HK-2 (cell line): Measurements from ENCODE around the gene TJP2.

Experiments used
- DNase-seq: peaks from one replicate; pipeline ENCODE4 v3.0.0-alpha.2; 2018; ENCODE audit not compliant: unreplicated experiment

Gene TJP2

DNA sequence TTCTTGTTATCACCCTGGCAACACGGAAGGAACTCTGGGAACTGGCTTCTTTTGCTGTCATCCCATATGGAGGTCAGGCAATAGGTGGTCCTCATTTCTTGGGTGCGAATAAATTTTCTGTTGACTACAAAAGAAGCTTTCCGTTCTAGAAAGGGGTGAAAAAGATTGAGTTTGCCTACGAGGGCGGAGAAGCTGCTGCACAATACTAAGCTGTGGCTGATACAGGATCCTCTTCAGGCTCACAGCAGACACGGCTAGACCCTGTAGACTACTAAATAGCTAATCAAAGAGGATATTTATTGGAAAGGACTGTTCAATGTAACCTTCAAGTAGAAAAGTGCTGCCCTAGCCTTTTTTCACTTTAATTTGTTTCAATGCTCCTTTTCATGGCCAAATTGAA, 58.1 kb downstream of the TJP2 start:
- no peak for DNase-seq

DNA sequence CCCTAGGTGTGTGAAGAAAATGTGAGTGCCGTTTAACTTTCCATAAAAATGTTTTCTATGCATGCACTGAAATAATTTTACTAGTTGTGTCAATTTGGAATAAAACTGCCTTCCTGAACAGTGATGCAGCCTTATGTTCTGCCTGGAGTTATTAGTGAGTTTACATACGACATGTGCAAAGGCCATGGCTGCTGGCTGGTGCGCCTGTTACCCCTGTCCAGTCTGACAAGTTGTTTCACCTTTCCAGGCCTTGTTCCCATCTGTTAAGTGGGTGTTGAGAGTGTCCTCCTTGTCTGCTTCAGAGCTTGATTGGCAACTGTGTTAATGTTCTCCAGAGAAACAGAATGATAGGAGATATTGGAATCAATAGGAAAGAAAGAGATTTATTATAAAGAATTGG, 60.6 kb downstream of the TJP2 start:
- no peak for DNase-seq

DNA sequence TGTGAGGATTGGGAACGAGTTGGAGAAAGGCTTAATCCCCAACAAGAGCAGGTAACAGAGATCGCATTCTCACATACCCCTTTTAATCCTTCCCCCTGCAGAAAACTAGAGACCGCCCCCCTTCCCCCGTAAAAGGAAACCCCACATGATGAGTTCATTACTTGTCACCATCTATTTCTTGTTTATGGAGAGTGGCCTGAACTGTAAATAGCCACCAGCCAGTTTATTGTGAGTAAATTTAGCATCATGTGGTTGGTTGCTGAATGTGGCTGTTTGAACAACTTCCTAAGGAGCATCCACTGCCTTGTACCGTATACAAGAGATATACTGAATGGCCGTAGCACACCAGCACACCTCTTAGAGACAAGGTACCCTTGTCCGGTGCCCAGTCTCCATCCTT, 62.1 kb downstream of the TJP2 start:
- DNase-seq, result no peak

DNA sequence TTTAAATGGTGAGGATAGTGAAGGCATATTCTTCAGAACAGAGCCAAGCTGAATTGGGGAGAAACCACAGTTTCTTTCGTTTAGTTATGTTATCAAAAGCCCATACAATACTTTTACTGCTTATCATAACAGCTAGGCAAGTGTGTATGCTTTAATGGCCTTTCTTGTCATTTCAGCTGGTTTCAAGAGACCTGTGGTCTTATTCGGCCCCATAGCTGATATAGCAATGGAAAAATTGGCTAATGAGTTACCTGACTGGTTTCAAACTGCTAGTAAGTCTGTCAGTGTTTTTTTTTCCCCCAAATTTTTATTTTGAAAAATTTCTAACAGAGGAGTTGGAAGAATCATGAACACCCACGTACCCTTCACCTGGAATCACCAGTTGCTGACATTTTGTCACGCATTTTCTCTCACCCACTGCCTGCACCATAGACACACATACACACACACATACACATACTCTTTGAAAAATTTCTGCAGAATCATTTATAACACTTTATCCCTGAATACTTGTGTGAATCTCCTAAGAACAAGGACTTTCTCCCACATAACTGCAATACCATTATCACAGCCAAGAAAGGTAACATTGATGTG, 63.7 kb downstream of the TJP2 start:
- DNase-seq, result no peak

DNA sequence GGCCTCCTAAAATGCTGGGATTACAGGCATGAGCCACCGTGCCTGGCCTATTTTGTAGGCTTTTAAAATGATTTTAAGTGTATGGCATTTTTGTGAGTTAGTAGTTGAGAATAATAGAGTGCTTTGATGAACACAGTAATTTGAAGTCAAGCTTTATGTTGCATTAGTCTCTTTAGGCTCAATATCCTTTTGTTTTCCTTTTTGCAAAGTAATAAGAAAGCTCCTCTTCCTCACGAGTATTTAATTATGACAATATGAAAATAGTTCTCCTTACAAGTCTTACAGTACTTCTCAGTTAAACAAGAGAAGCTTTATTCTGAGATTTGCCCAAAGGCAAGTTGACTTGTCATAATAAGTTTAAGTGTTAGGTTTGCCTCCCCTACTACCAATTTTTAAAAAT, 69.0 kb downstream of the TJP2 start:
- DNase-seq, result no peak

DNA sequence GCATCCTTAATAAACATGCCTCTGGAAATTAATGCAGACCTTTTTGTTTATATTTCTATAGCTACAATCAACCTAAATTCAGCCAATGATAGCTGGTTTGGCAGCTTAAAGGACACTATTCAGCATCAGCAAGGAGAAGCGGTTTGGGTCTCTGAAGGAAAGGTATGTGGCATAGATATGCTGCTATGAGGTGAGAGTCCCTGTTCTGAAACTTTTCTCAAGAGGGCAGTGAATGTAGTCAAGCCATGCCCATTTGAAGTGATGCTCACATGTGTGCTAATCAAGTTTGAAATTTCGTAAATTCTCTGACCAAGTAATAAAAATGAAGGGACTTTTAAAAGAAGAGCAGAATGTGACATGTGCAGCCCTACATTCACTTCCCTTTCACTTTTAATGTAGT, 72.6 kb downstream of the TJP2 start:
- DNase-seq, result no peak

DNA sequence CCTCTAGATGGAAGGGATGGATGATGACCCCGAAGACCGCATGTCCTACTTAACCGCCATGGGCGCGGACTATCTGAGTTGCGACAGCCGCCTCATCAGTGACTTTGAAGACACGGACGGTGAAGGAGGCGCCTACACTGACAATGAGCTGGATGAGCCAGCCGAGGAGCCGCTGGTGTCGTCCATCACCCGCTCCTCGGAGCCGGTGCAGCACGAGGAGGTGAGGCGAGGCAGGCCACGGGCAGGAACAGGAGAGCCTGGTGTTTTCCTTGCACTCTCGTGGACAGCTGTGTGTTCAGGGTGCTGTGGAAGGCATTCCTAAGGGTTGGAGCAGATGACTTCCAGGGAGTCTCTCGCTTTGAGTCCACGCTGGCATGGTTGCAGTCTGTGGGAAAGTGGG, 73.9 kb downstream of the TJP2 start:
- DNase-seq, result no peak

DNA sequence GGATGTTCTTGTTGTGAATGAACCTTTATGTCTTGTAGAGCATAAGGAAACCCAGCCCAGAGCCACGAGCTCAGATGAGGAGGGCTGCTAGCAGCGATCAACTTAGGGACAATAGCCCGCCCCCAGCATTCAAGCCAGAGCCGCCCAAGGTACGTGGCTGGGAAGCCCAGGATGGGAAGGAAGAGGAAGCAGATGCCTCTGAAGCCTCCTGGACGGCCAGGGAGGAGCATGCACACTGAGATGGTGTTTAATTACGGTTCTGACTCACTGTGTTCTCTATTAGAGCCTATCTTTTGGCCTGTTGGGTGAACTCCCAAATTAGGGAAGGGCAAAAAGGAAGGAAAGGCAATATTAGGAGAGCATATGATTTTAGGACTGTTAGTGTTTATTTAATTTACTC, 75.3 kb downstream of the TJP2 start:
- no peak for DNase-seq

DNA sequence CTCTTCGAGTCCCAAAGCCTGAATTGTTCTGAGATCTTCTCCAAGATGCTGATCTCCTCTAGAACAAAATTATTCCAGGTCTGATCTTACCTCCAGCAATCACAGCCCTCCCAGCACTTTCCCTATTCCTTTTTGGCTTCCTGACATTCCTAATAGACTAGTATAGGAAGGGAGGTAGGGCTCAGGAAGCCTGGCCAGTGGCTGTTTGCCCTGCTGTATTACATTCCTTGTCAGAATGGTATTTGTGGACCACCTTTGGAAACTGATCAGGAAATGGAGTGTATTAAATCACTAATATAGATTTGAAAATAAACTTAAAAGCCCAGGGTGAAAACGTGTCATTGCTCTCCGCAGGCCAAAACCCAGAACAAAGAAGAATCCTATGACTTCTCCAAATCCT, 76.6 kb downstream of the TJP2 start:
- no peak for DNase-seq

DNA sequence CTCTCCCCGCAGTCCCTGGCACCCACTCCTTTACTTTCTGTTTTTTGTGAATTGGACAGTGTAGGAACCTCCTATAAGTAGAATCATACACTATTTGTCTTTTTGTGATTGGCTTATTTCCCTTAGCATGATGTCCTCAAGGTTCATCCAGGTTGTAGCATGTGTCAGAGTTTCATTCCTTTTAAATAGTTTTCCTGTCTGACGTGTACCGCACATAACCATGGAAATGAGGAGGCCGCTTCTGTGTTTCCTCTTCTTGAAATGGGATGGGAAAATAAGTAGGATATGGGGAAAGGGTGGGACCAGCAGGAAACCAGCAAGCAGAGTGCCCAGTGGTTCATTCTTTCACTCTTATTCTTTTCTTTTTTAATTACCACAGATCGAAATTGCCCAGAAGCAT, 78.4 kb downstream of the TJP2 start:
- no peak for DNase-seq

DNA sequence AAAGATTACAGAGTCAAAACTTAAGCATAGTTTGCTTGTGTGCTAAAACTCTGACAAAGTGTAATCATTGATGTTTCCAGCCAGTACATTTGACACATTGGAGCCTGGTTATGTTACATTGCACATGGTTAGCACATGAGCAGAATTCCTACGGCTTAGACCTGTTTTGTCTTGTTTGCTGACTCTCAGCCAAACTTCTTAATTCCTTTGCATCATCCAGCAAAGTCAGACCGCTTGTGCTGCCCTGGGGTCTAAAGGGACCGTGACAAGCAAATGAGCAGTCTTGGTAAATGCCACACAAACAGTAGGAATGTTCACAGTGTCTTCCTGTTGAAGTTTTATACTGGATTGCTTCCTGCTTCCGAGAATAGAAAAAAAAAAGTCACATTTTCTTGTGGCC, 79.0 kb downstream of the TJP2 start:
- no peak for DNase-seq

DNA sequence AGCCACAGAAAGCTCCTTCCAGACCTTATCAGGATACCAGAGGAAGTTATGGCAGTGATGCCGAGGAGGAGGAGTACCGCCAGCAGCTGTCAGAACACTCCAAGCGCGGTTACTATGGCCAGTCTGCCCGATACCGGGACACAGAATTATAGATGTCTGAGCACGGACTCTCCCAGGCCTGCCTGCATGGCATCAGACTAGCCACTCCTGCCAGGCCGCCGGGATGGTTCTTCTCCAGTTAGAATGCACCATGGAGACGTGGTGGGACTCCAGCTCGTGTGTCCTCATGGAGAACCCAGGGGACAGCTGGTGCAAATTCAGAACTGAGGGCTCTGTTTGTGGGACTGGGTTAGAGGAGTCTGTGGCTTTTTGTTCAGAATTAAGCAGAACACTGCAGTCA, 80.1 kb downstream of the TJP2 start:
- no peak for DNase-seq

DNA sequence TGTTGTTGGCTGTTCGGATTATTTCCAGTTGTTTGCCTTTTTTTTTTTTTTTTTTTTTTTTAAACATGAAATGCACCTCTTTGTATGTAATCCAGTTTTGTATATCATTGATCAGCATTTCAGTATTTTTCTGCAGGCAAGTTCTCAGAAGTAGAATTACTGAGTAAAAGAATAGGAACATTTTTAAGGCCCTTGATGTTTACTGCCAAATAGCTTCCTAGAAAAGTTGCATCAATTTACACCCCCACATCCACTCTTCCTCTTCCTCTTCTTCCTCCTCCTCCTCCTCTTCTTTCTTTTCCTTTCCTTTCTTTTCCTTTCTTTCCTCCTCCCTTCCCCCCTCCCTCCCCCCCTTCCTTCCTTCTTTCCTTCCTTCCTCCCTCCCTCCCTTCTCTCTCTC, 81.5 kb downstream of the TJP2 start:
- no peak for DNase-seq

DNA sequence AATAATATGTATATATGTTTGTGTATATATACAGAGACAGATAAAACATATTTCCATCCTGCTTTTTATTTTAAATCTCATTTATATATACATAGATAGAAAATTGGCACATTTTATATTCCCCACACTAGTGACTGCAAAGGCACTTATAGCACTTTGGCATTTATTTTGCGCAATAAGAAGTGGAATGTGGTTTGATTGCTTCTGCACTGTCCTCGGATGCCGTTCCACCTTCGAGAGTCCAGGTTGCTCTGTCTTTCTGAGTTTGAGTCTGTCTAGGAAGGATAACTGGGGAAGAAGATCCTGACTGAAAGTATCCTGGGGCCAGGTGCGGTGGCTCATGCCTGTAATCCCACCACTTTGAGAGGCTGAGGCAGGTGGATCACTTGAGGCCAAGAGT, 84.5 kb downstream of the TJP2 start:
- DNase-seq, result no peak

DNA sequence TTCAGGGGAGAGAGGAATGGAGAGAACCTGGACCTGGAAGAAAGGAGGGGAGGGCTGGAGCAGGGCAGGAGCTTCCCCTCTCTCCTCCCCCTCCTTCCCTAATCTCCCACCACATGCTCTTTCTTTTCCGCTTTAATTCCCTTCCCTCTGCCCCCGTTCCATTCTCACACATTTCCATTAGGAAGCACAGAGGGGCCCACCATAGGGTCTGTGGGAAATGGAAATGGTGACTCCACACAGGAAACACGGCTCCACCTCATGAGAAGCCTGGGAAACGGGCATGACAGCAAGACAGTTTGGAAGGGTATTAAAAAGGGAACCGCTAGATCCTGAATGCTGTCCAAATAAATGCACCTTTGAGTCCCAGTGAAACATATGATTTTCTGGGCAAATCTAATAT, 86.1 kb downstream of the TJP2 start:
- no peak for DNase-seq

DNA sequence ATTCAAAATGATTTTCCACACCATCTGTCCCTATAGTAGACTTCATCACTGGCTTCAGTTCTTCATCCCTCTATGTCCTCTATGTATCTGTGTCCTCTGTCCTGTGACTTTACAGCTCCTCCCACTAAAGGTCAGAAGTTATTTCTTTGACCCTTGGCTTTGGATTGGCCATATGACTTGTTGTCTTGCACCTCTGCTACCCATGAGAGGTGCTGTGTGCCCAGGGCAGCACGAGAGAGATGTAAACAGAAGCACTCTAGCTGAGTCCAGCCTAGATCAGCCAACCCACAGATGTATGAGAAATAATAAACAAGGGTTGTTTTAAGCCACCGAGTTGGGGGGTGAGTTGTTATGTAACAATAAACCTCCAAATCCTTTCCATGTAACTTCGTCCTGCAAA, 87.6 kb downstream of the TJP2 start:
- DNase-seq, result no peak

DNA sequence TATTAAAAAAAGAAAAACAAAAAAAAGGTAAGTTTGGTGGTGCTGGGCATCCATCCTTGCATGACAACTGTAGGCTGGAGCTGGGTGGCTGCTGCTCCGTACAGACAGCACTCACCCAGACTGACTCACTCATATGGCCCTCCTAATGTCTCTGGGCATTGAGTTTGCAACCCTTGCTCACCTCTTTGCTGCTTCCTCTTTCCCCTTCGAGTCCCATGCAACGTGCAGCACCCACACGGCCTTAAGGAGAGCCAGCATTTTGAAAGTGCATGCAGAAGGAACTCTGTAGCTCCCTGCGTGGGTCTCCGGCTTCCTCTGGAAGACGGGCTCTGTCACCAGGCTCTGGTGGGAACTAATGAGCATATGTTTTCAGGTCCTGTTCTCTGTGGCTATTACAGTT, 90.4 kb downstream of the TJP2 start:
- DNase-seq, result no peak

DNA sequence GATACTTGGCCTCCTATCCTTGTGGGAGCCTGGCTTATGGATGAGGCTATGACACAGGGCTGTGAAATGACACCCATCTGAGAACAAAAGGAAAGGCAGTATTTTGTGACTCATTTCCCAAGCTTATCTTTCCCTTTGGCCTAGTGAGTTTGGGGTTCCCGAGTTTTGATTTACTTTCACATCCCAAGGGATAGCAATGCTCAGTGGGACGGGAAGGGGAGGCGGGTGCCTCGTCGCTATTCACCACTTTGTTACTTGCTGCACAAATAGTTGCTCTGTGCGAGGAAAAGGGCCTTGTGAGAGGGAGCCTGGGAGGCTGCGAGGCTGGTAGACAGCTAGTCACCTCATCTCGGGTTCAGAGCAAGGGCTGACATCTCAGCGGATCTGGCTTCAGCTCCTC, 91.8 kb downstream of the TJP2 start:
- DNase-seq, result no peak

DNA sequence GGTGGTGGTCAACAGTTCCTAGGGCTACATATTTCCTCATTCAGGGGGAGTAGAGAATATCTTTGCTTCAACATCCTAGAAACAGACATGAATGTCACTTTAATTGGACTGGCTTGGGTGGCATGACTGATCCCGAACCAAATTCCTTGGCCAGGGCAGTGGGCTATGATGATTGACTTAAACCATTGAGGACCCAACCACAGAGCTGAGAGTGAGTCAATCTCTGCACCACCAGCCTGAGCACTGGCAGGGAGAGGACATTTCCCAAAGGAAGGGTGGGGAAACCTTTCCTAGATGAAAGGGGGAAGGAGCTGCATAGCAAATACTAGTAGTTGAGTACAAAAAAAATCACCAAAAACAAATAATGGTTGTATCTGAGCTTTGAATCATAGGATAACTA, 98.1 kb downstream of the TJP2 start:
- DNase-seq, result no peak

DNA sequence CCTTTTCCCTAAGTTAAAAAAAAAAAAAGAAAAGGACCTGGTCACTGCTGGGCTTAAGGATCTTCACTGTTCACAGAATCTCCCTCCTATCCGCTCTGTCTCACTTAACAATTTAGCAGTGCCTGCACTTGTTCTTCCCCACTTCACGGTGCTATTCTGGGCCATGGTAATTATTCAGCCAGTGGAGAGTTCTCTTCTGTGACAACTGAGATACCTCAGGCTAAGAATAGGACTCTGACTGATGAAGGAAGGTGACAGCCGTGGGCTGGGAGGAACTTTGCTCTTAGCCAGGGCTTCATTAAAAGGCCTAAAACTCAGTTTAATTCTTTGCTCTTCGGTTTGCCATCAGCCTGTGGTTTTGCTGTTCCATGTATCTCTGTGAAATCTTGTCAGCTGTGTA, 99.1 kb downstream of the TJP2 start:
- DNase-seq, result no peak

DNA sequence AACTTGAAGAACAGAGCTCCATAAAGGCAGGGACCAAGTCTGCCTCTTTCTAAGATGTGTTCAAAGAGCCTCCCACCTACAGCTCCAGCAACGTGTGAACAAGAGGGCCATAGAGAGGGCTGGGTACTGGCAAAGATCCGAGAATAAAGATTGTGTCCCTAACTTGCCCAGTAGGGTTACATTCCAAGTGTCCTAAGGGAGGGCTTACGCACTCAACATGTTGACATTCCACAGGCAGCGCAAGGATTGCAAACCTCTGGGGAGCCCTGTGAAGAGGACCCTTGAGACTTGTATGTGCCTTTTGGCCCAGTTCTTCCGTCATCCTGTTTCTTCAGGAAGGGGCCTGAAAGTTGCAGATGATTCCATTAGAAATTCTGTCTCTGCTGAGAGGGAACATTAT, 102.7 kb downstream of the TJP2 start:
- DNase-seq, result no peak

DNA sequence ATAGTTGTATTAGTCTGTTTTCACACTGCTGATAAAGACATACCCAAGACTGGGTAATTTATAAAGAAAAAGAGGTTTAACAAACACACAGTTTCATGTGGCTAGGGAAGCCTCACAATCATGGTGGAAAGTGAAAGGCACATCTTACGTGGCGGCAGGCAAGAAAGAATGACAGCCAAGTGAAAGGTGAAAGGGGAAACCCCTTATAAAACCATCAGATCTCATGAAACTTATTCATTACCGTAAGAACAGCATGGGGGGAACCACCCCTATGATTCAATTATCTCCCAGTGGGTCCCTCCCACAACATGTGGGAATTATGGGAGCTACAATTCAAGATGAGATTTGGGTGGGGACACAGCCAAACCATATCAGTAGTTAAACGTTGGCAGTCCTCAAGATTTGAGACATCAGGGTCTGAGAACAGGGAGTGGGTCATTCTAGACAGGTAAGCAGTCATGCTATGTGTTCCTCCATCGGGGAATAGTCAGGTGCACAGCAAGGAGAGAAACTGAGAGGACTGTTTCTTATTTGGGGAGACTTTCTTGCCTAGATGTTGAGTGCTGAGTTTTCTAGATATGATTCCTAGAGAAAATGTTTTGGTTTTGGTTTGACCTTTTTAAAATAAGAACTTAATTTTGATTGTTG, 105.1 kb downstream of the TJP2 start:
- DNase-seq, result no peak

DNA sequence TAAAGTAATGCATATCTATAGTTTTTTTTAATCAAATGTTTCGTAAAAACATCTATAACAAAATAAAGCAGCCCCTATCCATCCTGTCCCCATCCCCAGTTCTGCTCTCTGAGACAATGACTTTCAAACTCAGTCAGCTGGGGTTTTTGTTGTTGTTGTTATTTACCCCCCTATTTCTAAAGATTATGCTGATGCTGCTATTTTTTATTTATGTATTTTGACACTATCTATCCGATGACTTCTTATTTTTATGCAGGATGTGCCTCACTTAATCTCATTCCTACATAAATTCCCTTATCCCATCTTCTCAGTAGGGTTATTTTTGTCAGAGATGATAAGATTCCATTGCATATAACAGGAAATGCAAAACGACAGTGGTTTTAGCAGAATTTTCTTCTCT, 105.7 kb downstream of the TJP2 start:
- DNase-seq, result no peak

DNA sequence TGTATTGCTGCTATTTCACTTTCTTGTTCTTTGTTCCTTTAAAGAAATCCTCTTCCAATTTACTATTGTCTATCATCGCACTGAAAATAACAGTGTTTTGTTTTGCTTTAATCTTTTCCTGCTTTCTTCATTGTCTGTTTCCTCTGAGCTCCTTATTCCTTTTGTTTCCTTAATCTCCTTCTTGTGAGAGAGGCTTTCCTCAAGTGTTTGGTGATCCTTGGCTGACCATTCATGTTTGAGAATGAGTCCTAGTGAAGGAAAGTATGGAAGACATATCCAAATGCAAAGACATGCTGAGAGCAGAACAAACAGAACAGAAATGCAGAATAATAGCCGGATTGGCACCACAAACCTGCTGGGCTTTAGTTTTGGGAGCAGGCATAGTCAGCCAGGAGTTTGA, 108.9 kb downstream of the TJP2 start:
- no peak for DNase-seq
